Brain microvascular endothelial cell (primary cell): ENCODE measurements around the gene IRF4.

Source experiments
- DNase-seq: peaks from one replicate; pipeline ENCODE4 v3.0.0-alpha.2; 2020
- H3K27ac ChIP-seq: fragments of 250-450 bp; sonication (Bioruptor Pico); 2 replicates; pipeline ENCODE4 v1.5.1; 2020; ENCODE audit warnings: mild to moderate bottlenecking, moderate library complexity
- H3K27me3 ChIP-seq: fragments of 250-450 bp; sonication (Bioruptor Pico); replicated peaks from 2 replicates; pipeline ENCODE4 v1.5.1; 2020; ENCODE audit warnings: mild to moderate bottlenecking
- H3K36me3 ChIP-seq: fragments of 250-450 bp; sonication (Bioruptor Pico); replicated peaks from 2 replicates; pipeline ENCODE4 v1.5.1; 2020; ENCODE audit warnings: mild to moderate bottlenecking
- H3K4me3 ChIP-seq: 2 replicates; pipeline ENCODE4 v1.5.1; 2011; ENCODE audit warnings: low read depth, mild to moderate bottlenecking, control low read depth, low read length, moderate library complexity
- CTCF ChIP-seq: IDR thresholded peaks from 2 replicates; pipeline ENCODE4 v1.5.1; 2011; ENCODE audit warnings: low read depth, mild to moderate bottlenecking, moderate library complexity, low read length, control low read depth, inconsistent platforms; ENCODE audit errors: missing control alignments
- in situ Hi-C: cut with HindIII; loops from 2 replicates; pipeline ENCODE4 v1.10.0; 2017; ENCODE audit warnings: low sequenced_read_pairs, low pct_ligation_motif_present

The IRF4 gene

GRCh38 chr6:387293-387741, 4.2 kb upstream of the IRF4 start:
- Histone ChIP-seq H3K4me3 (no peak overlapping the region), H3K36me3 (no peaks in the 10 kb centered on the region), H3K27ac (no peak overlapping the region), H3K27me3 (peaks cover 43% of the 10 kb centered on the region)
- no peak for TF ChIP-seq CTCF
- DNase-seq: no peak
- in situ Hi-C loops: no loop called here

- in situ Hi-C loops: no loop called here
- TF ChIP-seq CTCF: no peak
- DNase-seq: no peak
- Histone ChIP-seq H3K27me3 (peaks cover 53% of the 10 kb centered on the region), H3K4me3 (no peak overlapping the region), H3K27ac (no peak overlapping the region), H3K36me3 (no peaks in the 10 kb centered on the region)
Measured at GRCh38 chr6:388202-388903, 3.2 kb upstream of the IRF4 start.

GRCh38 chr6:389143-389542, 2.4 kb upstream of the IRF4 start:
- no peak for TF ChIP-seq CTCF
- H3K4me3 ChIP-seq: no peak overlapping the region
- DNase-seq: no peak
- peaks cover 61% of the 10 kb centered on the region for H3K27me3 ChIP-seq
- H3K36me3 ChIP-seq: no peaks in the 10 kb centered on the region
- H3K27ac ChIP-seq: no peak overlapping the region
- in situ Hi-C loops: no loop called here

- Histone ChIP-seq H3K36me3 (no peaks in the 10 kb centered on the region), H3K27ac (no peak overlapping the region), H3K27me3 (peaks cover 66% of the 10 kb centered on the region), H3K4me3 (no peak overlapping the region)
- DNase-seq: no peak
- TF ChIP-seq CTCF: no peak
- in situ Hi-C loops: no loop called here
Measured at GRCh38 chr6:389622-390021, 1.9 kb upstream of the IRF4 start.

- Histone ChIP-seq H3K4me3 (peak overlapping the region; percentile 17), H3K27ac (no peak overlapping the region)
- no peak for DNase-seq
Measured at GRCh38 chr6:390914-391558, 516 bp upstream of the IRF4 start.

More at GRCh38 chr6:390914-391558, 516 bp upstream of the IRF4 start:
- no peak for TF ChIP-seq CTCF
- peaks cover 76% of the 10 kb centered on the region for H3K27me3 ChIP-seq
- in situ Hi-C loops: no loop called here
- H3K36me3 ChIP-seq: no peaks in the 10 kb centered on the region
